Skeletal muscle tissue (tissue), 4 donors: ENCODE data around the gene COA1. TPM values are rescaled to one million over a fixed set of nuclear protein-coding genes. Genes with fewer than 3 reads are reported as not detected.
"Not testable (repeated sequence)": the region's sequence is repeated elsewhere in the genome, so short reads cannot be mapped to it uniquely, and the experiment has no call there.

ENCODE experiments used
- H3K27ac ChIP-seq: one replicate; pipeline ENCODE4 v1.7.0; 2013; ENCODE audit warnings: mild to moderate bottlenecking, low read depth, low read length, inconsistent platforms
- H3K27me3 ChIP-seq, 3 donors: one replicate each; pipeline ENCODE4 v1.7.0; 2013; ENCODE audit warnings: low read length in 3 of 3; ENCODE audit not compliant: control insufficient read depth in 3 of 3, insufficient read depth in 3 of 3
- H3K36me3 ChIP-seq, 3 donors: one replicate each; pipeline ENCODE4 v1.7.0; 2013; ENCODE audit warnings: low read length in 3 of 3; ENCODE audit not compliant: control insufficient read depth in 3 of 3, insufficient read depth in 3 of 3
- H3K4me1 ChIP-seq, 3 donors: one replicate each; pipeline ENCODE4 v1.7.0; 2013; ENCODE audit warnings: low read length in 3 of 3, mild to moderate bottlenecking in 3 of 3; ENCODE audit not compliant: control insufficient read depth in 3 of 3, insufficient read depth in 3 of 3
- H3K4me3 ChIP-seq, 3 donors: one replicate each; pipeline ENCODE4 v1.7.0; 2013; ENCODE audit warnings: low read length in 3 of 3
- H3K9ac ChIP-seq, 3 donors: one replicate each; pipeline ENCODE4 v1.7.0; 2013; ENCODE audit warnings: low read length in 3 of 3, mild to moderate bottlenecking in 3 of 3, moderate library complexity in 2 of 3, low read depth in 1 of 3
- H3K9me3 ChIP-seq, 3 donors: one replicate each; pipeline ENCODE4 v1.7.0; 2013; ENCODE audit warnings: low read length in 3 of 3; ENCODE audit not compliant: control insufficient read depth in 3 of 3
- total RNA-seq: library from RNA; depleted of rRNA; stranded (reverse); fragments of >200 nt; gene quantifications from one replicate; pipeline ENCODE4 v1.2.3, GENCODE V29; 2014
- donor health status: Osteomylitis.

Gene COA1
- total RNA-seq, 1 donor from 2014 or later: 57.9 TPM

GRCh38 chr7:43729924-43730248, 563 bp upstream of the COA1 start:
- Histone ChIP-seq H3K36me3 (no peaks in the 10 kb centered on the region), H3K4me3 (peak overlapping the region; percentile 87 to 99 (median 96)), H3K9me3 (no peaks in the 10 kb centered on the region), H3K27ac (peak overlapping the region; percentile 92), H3K4me1 (peaks cover 5 to 12% (median 7%) of the 10 kb centered on the region in 3 donors), H3K9ac (peak overlapping the region; percentile 92 to 98 (median 96)), H3K27me3 (no peaks in the 10 kb centered on the region)

- Histone ChIP-seq H3K27ac (no peak overlapping the region), H3K36me3 (no peaks in the 10 kb centered on the region), H3K4me3 (no peak overlapping the region), H3K27me3 (no peaks in the 10 kb centered on the region), H3K9ac (no peak overlapping the region), H3K4me1 (peaks cover 13 to 20% (median 16%) of the 10 kb centered on the region in 3 donors), H3K9me3 (no peaks in the 10 kb centered on the region)
These were observed 1.8 kb downstream of the COA1 start for GRCh38 chr7:43727494-43727893.

GRCh38 chr7:43727003-43727402, 2.3 kb downstream of the COA1 start:
- Histone ChIP-seq H3K27me3 (no peaks in the 10 kb centered on the region), H3K4me3 (no peak overlapping the region), H3K27ac (no peak overlapping the region), H3K36me3 (no peaks in the 10 kb centered on the region), H3K9ac (no peak overlapping the region), H3K4me1 (peaks cover 16 to 25% (median 19%) of the 10 kb centered on the region in 3 donors), H3K9me3 (no peaks in the 10 kb centered on the region)

- Histone ChIP-seq H3K4me1 (peaks cover 17 to 27% (median 22%) of the 10 kb centered on the region in 3 donors), H3K9ac (no peak overlapping the region), H3K27me3 (no peaks in the 10 kb centered on the region), H3K36me3 (no peaks in the 10 kb centered on the region), H3K27ac (no peak overlapping the region), H3K9me3 (no peaks in the 10 kb centered on the region), H3K4me3 (no peak overlapping the region)
These were observed 2.9 kb downstream of the COA1 start for GRCh38 chr7:43726466-43726865.

GRCh38 chr7:43725251-43725650, 4.1 kb downstream of the COA1 start:
- Histone ChIP-seq H3K9ac (peak overlapping the region in 1 of 3 donors; percentile 8), H3K9me3 (no peaks in the 10 kb centered on the region), H3K27ac (no peak overlapping the region), H3K4me1 (peaks cover 17 to 27% (median 23%) of the 10 kb centered on the region in 3 donors), H3K27me3 (no peaks in the 10 kb centered on the region), H3K36me3 (no peaks in the 10 kb centered on the region), H3K4me3 (no peak overlapping the region)

GRCh38 chr7:43723007-43723341, 6.3 kb downstream of the COA1 start:
- Histone ChIP-seq H3K27me3 (no peaks in the 10 kb centered on the region), H3K27ac (no peak overlapping the region)

GRCh38 chr7:43721193-43721806, 8.0 kb downstream of the COA1 start:
- Histone ChIP-seq H3K36me3 (no peaks in the 10 kb centered on the region), H3K4me3 (no peak overlapping the region), H3K9me3 (no peaks in the 10 kb centered on the region), H3K4me1 (peaks cover 14 to 18% (median 16%) of the 10 kb centered on the region in 3 donors), H3K27ac (no peak overlapping the region), H3K27me3 (no peaks in the 10 kb centered on the region), H3K9ac (no peak overlapping the region)

More at GRCh38 chr7:43723007-43723341, 6.3 kb downstream of the COA1 start:
- H3K9me3 ChIP-seq: no peaks in the 10 kb centered on the region
- peaks cover 14 to 22% (median 16%) of the 10 kb centered on the region in 3 donors for H3K4me1 ChIP-seq
- H3K9ac ChIP-seq: no peak overlapping the region
- H3K4me3 ChIP-seq: no peak overlapping the region
- no peaks in the 10 kb centered on the region for H3K36me3 ChIP-seq

GRCh38 chr7:43716598-43716997, 12.7 kb downstream of the COA1 start:
- H3K36me3 ChIP-seq: no peaks in the 10 kb centered on the region
- no peak overlapping the region for H3K9ac ChIP-seq
- H3K4me1 ChIP-seq: peaks cover 0 to 2% (median 0%) of the 10 kb centered on the region in 3 donors
- H3K27me3 ChIP-seq: no peaks in the 10 kb centered on the region
- H3K4me3 ChIP-seq: no peak overlapping the region
- H3K9me3 ChIP-seq: no peaks in the 10 kb centered on the region
- no peak overlapping the region for H3K27ac ChIP-seq

- H3K27me3 ChIP-seq, H3K9me3 ChIP-seq, H3K9ac ChIP-seq, H3K4me3 ChIP-seq, H3K4me1 ChIP-seq, H3K27ac ChIP-seq, H3K36me3 ChIP-seq: not testable (repeated sequence)
These were observed 13.4 kb downstream of the COA1 start for GRCh38 chr7:43715966-43716365.

- Histone ChIP-seq H3K36me3 (no peaks in the 10 kb centered on the region), H3K4me1 (peaks cover 0 to 5% (median 2%) of the 10 kb centered on the region in 3 donors), H3K4me3 (no peak overlapping the region), H3K27me3 (no peaks in the 10 kb centered on the region), H3K9me3 (no peaks in the 10 kb centered on the region), H3K27ac (no peak overlapping the region), H3K9ac (no peak overlapping the region)
These were observed 17.8 kb downstream of the COA1 start for GRCh38 chr7:43711503-43711902.
